HL-60 (cell line): ENCODE results near the gene KRTAP5-6.

Source experiments
- CTCF ChIP-seq: IDR thresholded peaks from one replicate; pipeline ENCODE4 v1.5.1; 2011; ENCODE audit warnings: low read length, control low read depth, inconsistent platforms; ENCODE audit not compliant: insufficient read depth
- GABPA ChIP-seq: IDR thresholded peaks from 2 replicates; pipeline ENCODE4 v1.6.1; 2012; ENCODE audit warnings: low read depth
- REST ChIP-seq: IDR thresholded peaks from 2 replicates; pipeline ENCODE4 v1.6.1; 2012; ENCODE audit warnings: low read depth; ENCODE audit not compliant: insufficient replicate concordance

GRCh38 chr11:1647901-1648652, 48.9 kb upstream of the KRTAP5-6 start:
- TF ChIP-seq GABPA (no peak), REST (no peak), CTCF (no peak)
